Heart left ventricle (tissue), 16 donors: ENCODE results near the gene DLGAP5. TPM values are rescaled to one million over a fixed set of nuclear protein-coding genes. Genes with fewer than 3 reads are reported as not detected.
A peak's percentile ranks its signal among the peaks of the same experiment; 100 is the strongest.

Experiments used
- ATAC-seq, 4 donors: fragments of 200-7000 bp; cut with Tn5 transposase; one replicate each; pipeline ENCODE4 v1.9.1; 2020 to 2022; ENCODE audit warnings: moderate library complexity in 4 of 4, mild to moderate bottlenecking in 3 of 4, moderate number of reproducible peaks in 1 of 4
- DNase-seq, 5 donors: peaks; one replicate each; pipeline ENCODE4 v3.0.0-alpha.2; 2020
- H3K27ac ChIP-seq, 12 donors: fragments of 200-600 bp; sonication (generic) in 4 of 12; one replicate each; pipeline versions ENCODE4 v1.5.0 to v1.8.0; 2016 to 2022; ENCODE audit warnings: mild to moderate bottlenecking in 2 of 12
- H3K27me3 ChIP-seq, 9 donors: fragments of 200-600 bp; sonication (generic) in 2 of 9; one replicate each; pipeline versions ENCODE4 v1.5.1 to v1.8.0; 2016 to 2022; ENCODE audit warnings: mild to moderate bottlenecking in 3 of 9
- H3K36me3 ChIP-seq, 9 donors: fragments of 200-600 bp; sonication (generic) in 2 of 9; one replicate each; pipeline versions ENCODE4 v1.5.0 to v1.8.0; 2018 to 2022; ENCODE audit warnings: mild to moderate bottlenecking in 2 of 9
- H3K4me1 ChIP-seq, 12 donors: fragments of 200-600 bp; sonication (generic) in 4 of 12; one replicate each; pipeline versions ENCODE4 v1.5.0 to v1.8.0; 2016 to 2022; ENCODE audit warnings: mild to moderate bottlenecking in 3 of 12
- H3K4me3 ChIP-seq, 12 donors: fragments of 200-600 bp; sonication (generic) in 4 of 12; one replicate each; pipeline versions ENCODE4 v1.5.0 to v1.8.0; 2017 to 2022; ENCODE audit warnings: mild to moderate bottlenecking in 9 of 12, moderate library complexity in 4 of 12
- H3K9me3 ChIP-seq, 12 donors: fragments of 200-600 bp; sonication (generic) in 4 of 12; one replicate each; pipeline versions ENCODE4 v1.5.0 to v1.8.0; 2016 to 2022; ENCODE audit warnings: mild to moderate bottlenecking in 1 of 12
- CTCF ChIP-seq, 12 donors: fragments of 200-600 bp; sonication (generic) in 4 of 12; IDR thresholded peaks; one replicate each; pipeline versions ENCODE4 v1.5.0 to v1.8.0; 2018 to 2022; ENCODE audit warnings: antibody characterized with exemption in 12 of 12, mild to moderate bottlenecking in 5 of 12
- POLR2A ChIP-seq, 2 donors: fragments of 450-650 bp; IDR thresholded peaks; one replicate each; pipeline ENCODE4 v1.6.1; 2017; ENCODE audit warnings: antibody characterized with exemption in 2 of 2, mild to moderate bottlenecking in 2 of 2, moderate library complexity in 2 of 2
- WGBS, 4 donors: extraction: QIAGEN DNeasy Blood & Tissue Kit in 2 of 4; methylation state at CpG; one replicate each; pipeline versions ENCODE4 v1.1.5 to v1.1.7; 2013 to 2018; 5-methylcytosine and 5-hydroxymethylcytosine counted together
- intact Hi-C, 10 donors: fragments of 100-400 bp; cut with DNase I; formaldehyde crosslinking; loops; one replicate each; pipeline versions ENCODE4 v1.11.1 to v1.14.2; 2022
- polyA plus RNA-seq, 2 donors: library from polyadenylated mRNA; stranded (reverse); fragments of 200-250 nt; gene quantifications; one replicate each; pipeline ENCODE4 v1.2.3, GENCODE V29; 2013
- total RNA-seq, 9 donors: library from RNA; depleted of rRNA in 2 of 9; stranded (reverse); fragments of >200 nt in 2 of 9; fragmentation: NEBNext Ultra II Directional in 3 of 9; extraction: Animal tissue kit (Norgen Biotek cat#: 25700) in 3 of 9; gene quantifications; one replicate each; pipeline versions ENCODE4 v1.1.0 to v1.2.4, GENCODE V29; 2016 to 2023
- donor health status: ischemic (EF 13 %, LVEDD 7.1; RV severe dilation, severe dysfunction).
- donor health status: healthy with polysubstance abuse.
- donor health status: DM: no; HTN: yes; CAD: no.
- donor health status: DM: no; HTN: no; CAD: no.
- donor health status: ischemic (EF 25% LVEDD 6.9; RV normal size, moderate dysfunction).
- donor health status: ischemic (EF 25% LVEDD 5.7; RV mildly dilated, moderate dysfunction).
- donor health status: healthy.
- donor health status: DM: yes; HTN: yes; CAD: no.
- donor health status: ischemic (EF 35%, LVEDD 5.7; RV mildly dilated, moderate dysfunction).
- donor health status: nonischemic (EF 11% LVEDD 7.7; RV severe dilation, severe dysfunction).
- donor health status: DM: yes; HTN: yes; CAD: no.
- donor health status: PGD.
- donor health status: ischemic (EF 29% LVEDD 5.4; RV normal size, mild dysfunction).
- donor health status: nonischemic (EF 23%, LVEDD 6.1; RV moderate dilation, normal function).

Gene DLGAP5
- total and polyA plus RNA-seq, 11 donors = 0.12 to 11.1 (median 0.42) TPM; not detected in 3

GRCh38 chr14:55123101-55123500 lies 68.3 kb downstream of the DLGAP5 start:
- Histone ChIP-seq H3K27me3 (no peaks in the 10 kb centered on the region), H3K4me3 (no peak overlapping the region), H3K4me1 (peaks cover 14 to 96% (median 60%) of the 10 kb centered on the region in 12 donors), H3K36me3 (no peaks in the 10 kb centered on the region), H3K27ac (peak overlapping the region in 11 of 12 donors; percentile 41 to 90 (median 84)), H3K9me3 (no peaks in the 10 kb centered on the region)
- ATAC-seq (peak in 1 of 4 donors; percentile 4), DNase-seq (no peak)
- WGBS, 4 donors = 57 to 71% (median 67%) methylated on average over 8 of the region's 8 CpGs
- intact Hi-C loops = no loop called here
- TF ChIP-seq POLR2A (IDR thresholded peaks at IDR 0.05) = no peak
- no peak for TF ChIP-seq CTCF (IDR thresholded peaks at IDR 0.05)

GRCh38 chr14:55122440-55122986 lies 68.9 kb downstream of the DLGAP5 start:
- Histone ChIP-seq H3K27me3 (no peaks in the 10 kb centered on the region), H3K4me3 (no peak overlapping the region), H3K9me3 (no peaks in the 10 kb centered on the region), H3K4me1 (peaks cover 17 to 96% (median 65%) of the 10 kb centered on the region in 12 donors), H3K27ac (peak overlapping the region; percentile 19 to 90 (median 82)), H3K36me3 (no peaks in the 10 kb centered on the region)
- DNase-seq = peak; percentile 74 to 91 (median 81)
- 23 to 31% (median 26%) methylated on average over 7 to 8 of the region's 8 CpGs for WGBS, 4 donors
- no peak for TF ChIP-seq CTCF (IDR thresholded peaks at IDR 0.05)
- no peak for TF ChIP-seq POLR2A (IDR thresholded peaks at IDR 0.05)
- ATAC-seq = peak; percentile 87 to 93 (median 90)
- intact Hi-C loops = no loop called here

DNA sequence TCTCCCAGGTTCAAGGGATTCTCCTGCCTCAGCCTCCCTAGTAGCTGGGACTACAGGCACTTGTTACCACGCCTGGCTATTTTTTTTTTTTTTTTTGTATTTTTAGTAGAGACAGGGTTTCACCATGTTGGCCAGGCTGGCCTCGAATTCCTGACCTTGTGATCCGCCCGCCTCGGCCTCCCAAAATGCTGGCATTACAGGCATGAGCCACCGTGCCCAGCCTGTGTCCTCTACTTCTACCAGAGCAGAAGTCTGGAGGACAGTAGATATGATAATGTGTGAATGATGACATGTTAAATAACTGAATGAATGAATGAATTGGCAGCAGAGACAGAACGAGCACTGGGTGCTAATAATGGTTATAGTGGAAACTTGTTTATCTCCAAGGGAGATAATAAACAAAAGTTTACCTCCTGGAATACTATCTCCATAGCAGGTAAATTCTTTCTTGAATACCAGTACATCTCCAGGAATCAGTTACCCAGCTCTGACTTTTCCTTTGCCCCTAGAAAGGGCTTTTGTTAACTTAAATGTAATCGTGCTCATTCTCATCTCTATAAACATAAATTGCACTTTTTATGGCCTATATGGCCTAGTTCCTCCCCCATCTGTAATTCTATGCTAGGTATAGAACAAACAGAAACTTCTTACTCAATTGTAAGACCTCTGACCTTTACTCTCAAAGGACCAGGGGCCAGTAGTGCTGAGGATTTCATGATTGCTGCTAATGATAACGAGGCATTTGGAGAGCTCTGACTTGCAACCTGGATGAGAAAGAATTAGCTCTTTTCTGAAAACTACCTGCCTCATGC lies 69.6 kb downstream of the DLGAP5 start:
- peaks cover 17 to 95% (median 67%) of the 10 kb centered on the region in 12 donors for H3K4me1 ChIP-seq
- H3K27me3 ChIP-seq = no peaks in the 10 kb centered on the region
- no peak overlapping the region for H3K4me3 ChIP-seq
- ATAC-seq = peak in 1 of 4 donors; percentile 9
- peak overlapping the region; percentile 19 to 90 (median 82) for H3K27ac ChIP-seq
- TF ChIP-seq CTCF (IDR thresholded peaks at IDR 0.05) = no peak
- no peak for TF ChIP-seq POLR2A (IDR thresholded peaks at IDR 0.05)
- no peaks in the 10 kb centered on the region for H3K9me3 ChIP-seq
- no peaks in the 10 kb centered on the region for H3K36me3 ChIP-seq
- DNase-seq = peak in 1 of 5 donors; percentile 51
- WGBS, 4 donors = 49 to 69% (median 55%) methylated on average over 9 of the region's 9 CpGs
- intact Hi-C loops = no loop called here
